Endothelial cell of umbilical vein (primary cell): ENCODE results near the gene NR0B2. TPM values are rescaled to one million over a fixed set of nuclear protein-coding genes. Genes with fewer than 3 reads are reported as not detected.

Source experiments
- Bru-seq: library from RNA; stranded (reverse); fragments of 400-500 nt; gene quantifications from one replicate; lab custom pipeline; 2021; lab: Mats Ljungman, UMichigan
- BruChase-seq, 2 experiments: library from RNA; stranded (reverse); fragments of 400-500 nt; gene quantifications; one replicate each; lab custom pipeline; 2021; lab: Mats Ljungman, UMichigan
- BruUV-seq: library from RNA; stranded (reverse); fragments of 400-500 nt; replicated peaks from 2 replicates; lab custom pipeline; 2021; lab: Mats Ljungman, UMichigan
- CTCF ChIA-PET: fragments of 300-600, 350-600 bp; sonication (Branson Sonifier 250); formaldehyde crosslinking; loops from one replicate; lab custom pipeline; 2021; ENCODE audit warnings: antibody characterized with exemption, inconsistent platforms; lab: Charles Lee
- POLR2A ChIA-PET: fragments of 300-600, 350-600 bp; sonication (Branson Sonifier 250); formaldehyde crosslinking; loops from one replicate; lab custom pipeline; 2021; ENCODE audit warnings: antibody characterized with exemption, inconsistent platforms; lab: Charles Lee
- DNase-seq: peaks from one replicate; pipeline ENCODE4 v3.0.0-alpha.2; 2011; ENCODE audit warnings: low read depth, low spot score
- FAIRE-seq: peaks from 2 replicates; lab custom pipeline; 2011; peaks lifted over from hg19 to GRCh38; lab: Jason Lieb, UNC
- H2AFZ ChIP-seq: 2 replicates; pipeline ENCODE4 v1.6.0; 2012; ENCODE audit warnings: low read depth, low read length, control low read depth, inconsistent platforms
- H3K27ac ChIP-seq: 2 replicates; pipeline ENCODE4 v1.5.1; 2011; ENCODE audit warnings: low read depth, mild to moderate bottlenecking, control low read depth, low read length, moderate library complexity; ENCODE audit not compliant: insufficient read depth
- H3K27me3 ChIP-seq, 2 experiments: 2 replicates each; pipeline versions ENCODE4 v1.6.0 to v1.6.1; 2011; ENCODE audit warnings: low read length in 2 of 2, mixed read lengths in 1 of 2; ENCODE audit not compliant: control insufficient read depth in 2 of 2, insufficient read depth in 2 of 2
- H3K36me3 ChIP-seq, 2 experiments: 2 replicates in 1 of 2; 3 replicates in 1 of 2; pipeline ENCODE4 v1.5.1; 2011; ENCODE audit warnings: low read length in 2 of 2, mild to moderate bottlenecking in 1 of 2, moderate library complexity in 1 of 2; ENCODE audit not compliant: control insufficient read depth in 2 of 2, insufficient read depth in 2 of 2; ENCODE audit errors: extremely low read depth in 1 of 2
- H3K4me1 ChIP-seq: 3 replicates; pipeline ENCODE4 v1.5.1; 2011; ENCODE audit warnings: mild to moderate bottlenecking, low read length; ENCODE audit not compliant: control insufficient read depth, insufficient read depth; ENCODE audit errors: extremely low read depth
- H3K4me2 ChIP-seq: 2 replicates; pipeline ENCODE4 v1.6.1; 2011; ENCODE audit warnings: low read length, control low read depth, mixed read lengths; ENCODE audit not compliant: insufficient read depth
- H3K4me3 ChIP-seq, 3 experiments: fragments of 200-600 bp in 1 of 3; sonication (generic), shearing (Covaris generic) in 1 of 3; replicated peaks in 1 of 3; 2 replicates each; pipeline ENCODE4 v1.5.1; 2011 to 2016; ENCODE audit warnings: control low read depth in 3 of 3, low read length in 3 of 3, mild to moderate bottlenecking in 2 of 3, inconsistent platforms in 1 of 3, low read depth in 1 of 3, moderate library complexity in 1 of 3; ENCODE audit not compliant: insufficient read depth in 1 of 3
- H3K79me2 ChIP-seq: 2 replicates; pipeline ENCODE4 v1.6.0; 2012; ENCODE audit warnings: low read length, inconsistent platforms; ENCODE audit not compliant: control insufficient read depth, insufficient read depth
- H3K9ac ChIP-seq: replicated peaks from 2 replicates; pipeline ENCODE3; 2011; ENCODE audit warnings: low read length, control low read depth; ENCODE audit not compliant: insufficient read depth; ENCODE audit errors: extremely low read depth
- H3K9me1 ChIP-seq: replicated peaks from 3 replicates; pipeline ENCODE4 v1.6.0; 2011; ENCODE audit warnings: mild to moderate bottlenecking, low read length; ENCODE audit not compliant: control insufficient read depth, insufficient read depth; ENCODE audit errors: extremely low read depth
- H3K9me3 ChIP-seq: replicated peaks from 2 replicates; pipeline ENCODE4 v1.5.1; 2012; ENCODE audit warnings: low read length, inconsistent platforms; ENCODE audit not compliant: control insufficient read depth, insufficient read depth
- H4K20me1 ChIP-seq: replicated peaks from 2 replicates; pipeline ENCODE3; 2011; ENCODE audit warnings: mild to moderate bottlenecking, low read length; ENCODE audit not compliant: control insufficient read depth, insufficient read depth; ENCODE audit errors: extremely low read depth
- CTCF ChIP-seq, 2 donors: IDR thresholded peaks; 1 replicate in 1 of 2; 2 replicates in 1 of 2; pipeline ENCODE4 v1.5.1; 2011; ENCODE audit warnings: low read length in 2 of 2, mild to moderate bottlenecking in 2 of 2, moderate library complexity in 2 of 2, control low read depth in 1 of 2, inconsistent platforms in 1 of 2, low read depth in 1 of 2; ENCODE audit not compliant: insufficient read depth in 1 of 2; ENCODE audit errors: extremely low read depth in 1 of 2
- EZH2 ChIP-seq: IDR thresholded peaks from 2 replicates; pipeline ENCODE4 v1.6.1; 2012; ENCODE audit warnings: borderline replicate concordance, low read depth, mild to moderate bottlenecking, moderate library complexity, low read length, inconsistent platforms; ENCODE audit not compliant: severe bottlenecking
- FOS ChIP-seq: IDR thresholded peaks from 2 replicates; pipeline ENCODE4 v1.6.1; 2011; ENCODE audit warnings: mild to moderate bottlenecking, low read length, moderate library complexity, borderline replicate concordance; ENCODE audit not compliant: insufficient read depth
- GATA2 ChIP-seq: IDR thresholded peaks from 2 replicates; pipeline ENCODE4 v1.7.0; 2011; ENCODE audit warnings: low read depth, mild to moderate bottlenecking, moderate library complexity, mixed read lengths, low read length; ENCODE audit not compliant: insufficient read length, insufficient read depth
- JUN ChIP-seq: IDR thresholded peaks from 2 replicates; pipeline ENCODE4 v1.6.1; 2011; ENCODE audit warnings: borderline replicate concordance, low read depth; ENCODE audit not compliant: insufficient read length, insufficient read depth
- MYC ChIP-seq: IDR thresholded peaks from one replicate; pipeline ENCODE4 v1.6.1; 2011; ENCODE audit warnings: mild to moderate bottlenecking, low read depth, low read length
- POLR2A ChIP-seq: IDR thresholded peaks from 2 replicates; pipeline ENCODE4 v1.6.1; 2012; ENCODE audit warnings: low read depth, mild to moderate bottlenecking, control low read depth, low read length
- POLR2AphosphoS5 ChIP-seq: IDR thresholded peaks from 2 replicates; pipeline ENCODE4 v1.6.1; 2012; ENCODE audit warnings: low read depth, mild to moderate bottlenecking, control low read depth, low read length, moderate library complexity; ENCODE audit not compliant: insufficient read depth
- dilution Hi-C: fragments of 300-500 bp; cut with MboI; formaldehyde crosslinking; loops from one replicate; pipeline ENCODE4 v1.15.0; 2019; ENCODE audit warnings: low sequenced_read_pairs; ENCODE audit not compliant: extremely low pct_ligation_motif_present
- intact Hi-C: fragments of 100-400 bp; cut with micrococcal nuclease; formaldehyde crosslinking; loops from one replicate; pipeline ENCODE4 v1.10.0; 2022
- long read RNA-seq: library from polyadenylated mRNA; stranded (forward); transcript quantifications from one replicate; pipeline ENCODE4 v2.0.0, GENCODE V29; 2021
- polyA minus RNA-seq, 3 experiments: library from RNA; depleted of rRNA, polyadenylated mRNA; stranded (reverse); fragments of >200 nt; gene quantifications; 1 replicate in 1 of 3; 2 replicates in 2 of 3; pipeline ENCODE4 v1.2.3, GENCODE V29; 2011
- polyA plus RNA-seq, 4 experiments: library from polyadenylated mRNA; depleted of rRNA in 3 of 4; stranded (reverse) in 3 of 4; unstranded in 1 of 4; fragments of >200 nt; gene quantifications; 2 replicates each; pipeline versions ENCODE4 v1.2.1 to v1.2.3, GENCODE V29; 2011 to 2012; ENCODE audit warnings: missing spikeins in 1 of 4
- total RNA-seq: library from RNA; stranded (reverse); gene quantifications from 2 replicates; pipeline ENCODE4 v1.2.3, GENCODE V29; 2021
- TF ChIP-seq, protein P1 (sequence below): IDR thresholded peaks from 2 replicates; pipeline ENCODE4 v1.6.1; 2011; ENCODE audit not compliant: insufficient read depth, insufficient read length

NR0B2 gene, protein sequence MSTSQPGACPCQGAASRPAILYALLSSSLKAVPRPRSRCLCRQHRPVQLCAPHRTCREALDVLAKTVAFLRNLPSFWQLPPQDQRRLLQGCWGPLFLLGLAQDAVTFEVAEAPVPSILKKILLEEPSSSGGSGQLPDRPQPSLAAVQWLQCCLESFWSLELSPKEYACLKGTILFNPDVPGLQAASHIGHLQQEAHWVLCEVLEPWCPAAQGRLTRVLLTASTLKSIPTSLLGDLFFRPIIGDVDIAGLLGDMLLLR
- total RNA-seq (not detected in 2 replicates), polyA plus RNA-seq (not detected in 2 replicates), polyA minus RNA-seq (not detected in 2 replicates), Bru-seq, nascent RNA (not detected), BruChase-seq, experiment 1, labeled RNA remaining after a 6-hour chase (not detected), BruChase-seq, experiment 2, labeled RNA remaining after a 2-hour chase (not detected)
- polyA plus RNA-seq (2011; cell fraction: cytosol; rRNA removed): not detected in 2 replicates
- not detected in 2 replicates for polyA plus RNA-seq (2011; cell fraction: nucleus; rRNA removed)
- polyA plus RNA-seq (2012): not detected in 2 replicates
- not detected for polyA minus RNA-seq (2011; cell fraction: cytosol; rRNA and poly(A)+ RNA removed)
- polyA minus RNA-seq (2011; cell fraction: nucleus; rRNA and poly(A)+ RNA removed): not detected in 2 replicates
- long read RNA-seq: 0 reads

DNA sequence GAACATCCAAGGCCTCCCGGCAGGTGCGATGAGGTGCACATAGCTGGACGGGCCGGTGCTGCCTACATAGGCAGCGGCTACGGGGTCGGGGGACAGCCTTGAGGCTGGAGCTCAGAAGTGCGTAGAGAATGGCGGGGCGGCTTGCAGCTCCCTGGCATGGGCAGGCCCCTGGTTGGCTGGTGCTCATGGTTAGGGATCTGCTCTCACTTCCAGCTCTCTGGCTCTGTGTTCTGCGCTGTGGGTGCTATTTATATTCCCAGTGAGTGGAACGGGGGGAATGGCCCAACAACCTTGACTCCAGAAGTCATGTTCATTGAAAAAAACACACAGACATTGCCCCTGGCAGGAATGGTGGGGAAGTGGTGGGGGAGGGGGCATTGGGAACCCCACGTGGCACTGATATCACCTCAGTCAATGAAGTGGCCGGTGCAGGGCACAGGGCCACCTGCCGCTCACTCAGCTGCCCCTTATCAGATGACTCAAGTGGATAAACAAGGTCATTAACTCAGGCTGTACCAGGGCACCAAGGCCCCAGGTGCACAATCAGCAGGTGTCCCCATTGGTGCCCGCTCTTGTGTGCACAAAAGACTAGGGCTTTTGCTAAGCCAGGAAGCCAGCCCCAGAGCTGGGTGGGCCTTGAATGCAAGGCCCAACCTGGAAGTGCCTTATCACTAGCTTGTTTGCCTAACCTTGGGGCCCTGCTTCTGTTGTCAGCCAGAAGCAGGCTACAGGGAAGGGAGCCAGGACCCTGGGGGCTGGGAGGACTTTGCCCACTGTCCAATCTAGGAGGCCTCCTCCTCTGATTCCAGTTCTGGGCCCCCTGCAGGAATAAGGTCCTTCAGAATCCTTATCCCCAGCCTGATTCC lies at the start of gene NR0B2:
Gene NR0B2 (minus strand): TSS at position 222 of the 866 bp plus-strand sequence. CDS start 35 bp downstream, at position 187.
- no peaks in the 10 kb centered on the region for H3K9me1 ChIP-seq
- BruUV-seq: no TSS peak
- dilution Hi-C loops: no loop called here
- no peaks in the 10 kb centered on the region for H3K36me3 ChIP-seq
- POLR2A ChIA-PET: no interaction called here
- TF ChIP-seq POLR2A: no peak
- TF ChIP-seq FOS: no peak
- TF ChIP-seq CTCF (IDR thresholded peaks at IDR 0.05; ENCODE audit: extremely low read depth in 1 of 2, insufficient read depth in 1 of 2, low read depth in 1 of 2, low read length in 2 of 2): no peak
- no peak for TF ChIP-seq POLR2AphosphoS5
- TF ChIP-seq, protein P1, sequence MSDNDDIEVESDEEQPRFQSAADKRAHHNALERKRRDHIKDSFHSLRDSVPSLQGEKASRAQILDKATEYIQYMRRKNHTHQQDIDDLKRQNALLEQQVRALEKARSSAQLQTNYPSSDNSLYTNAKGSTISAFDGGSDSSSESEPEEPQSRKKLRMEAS: no peak
- no peak for TF ChIP-seq GATA2
- no peak for TF ChIP-seq EZH2
- TF ChIP-seq JUN: no peak
- TF ChIP-seq MYC: no peak
- H3K9ac ChIP-seq: no peak within 1 kb of the TSS
- intact Hi-C loops: no loop called here
- no peak within 1 kb of the TSS for H3K4me2 ChIP-seq
- no peak within 1 kb of the TSS for H3K27ac ChIP-seq
- no peaks in the 10 kb centered on the region for H3K4me1 ChIP-seq
- no peak within 1 kb of the TSS for H3K4me3 ChIP-seq
- DNase-seq: peak; percentile 12
- H3K79me2 ChIP-seq: no peaks in the 10 kb centered on the region
- H3K9me3 ChIP-seq: no peaks in the 10 kb centered on the region
- no peaks in the 10 kb centered on the region for H4K20me1 ChIP-seq
- CTCF ChIA-PET: interaction anchor here (1.1 kb wide), 1 partner anchor 26 kb away, joined by 3 read pairs; no protein-coding TSS in a partner anchor
- H3K27me3 ChIP-seq: peaks cover 0 to 1% of the 10 kb centered on the region in 2 experiments
- no peak within 1 kb of the TSS for H2AFZ ChIP-seq
- no peak for FAIRE-seq
